Testis (tissue), 3 donors: ENCODE measurements around the gene HSD17B4. TPM values are rescaled to one million over a fixed set of nuclear protein-coding genes. Genes with fewer than 3 reads are reported as not detected.
"Not testable (repeated sequence)": the region's sequence is repeated elsewhere in the genome, so short reads cannot be mapped to it uniquely, and the experiment has no call there.

Source experiments
- DNase-seq: peaks from one replicate; pipeline ENCODE4 v3.0.0-alpha.2; 2019
- H3K27ac ChIP-seq, 2 donors: fragments of 200-600 bp; sonication (generic); one replicate each; pipeline ENCODE4 v1.5.1; 2019
- H3K27me3 ChIP-seq: fragments of 200-600 bp; sonication (generic); one replicate; pipeline ENCODE4 v1.5.1; 2019
- H3K36me3 ChIP-seq: fragments of 200-600 bp; sonication (generic); one replicate; pipeline ENCODE4 v1.5.1; 2017; ENCODE audit warnings: low read depth; ENCODE audit errors: missing control alignments
- H3K4me1 ChIP-seq: fragments of 200-600 bp; sonication (generic); one replicate; pipeline ENCODE4 v1.5.1; 2019
- H3K4me3 ChIP-seq, 2 donors: fragments of 200-600 bp; sonication (generic); one replicate each; pipeline ENCODE4 v1.5.1; 2017 to 2019
- H3K9me3 ChIP-seq: fragments of 200-600 bp; sonication (generic); one replicate; pipeline ENCODE4 v1.5.1; 2017
- POLR2A ChIP-seq: fragments of 450-650 bp; IDR thresholded peaks from one replicate; pipeline ENCODE4 v1.6.1; 2017; ENCODE audit warnings: antibody characterized with exemption, mild to moderate bottlenecking, moderate library complexity
- WGBS, 2 donors: methylation state at CpG; one replicate each; pipeline ENCODE4 v1.1.5; 2018; 5-methylcytosine and 5-hydroxymethylcytosine counted together
- intact Hi-C: fragments of 100-400 bp; cut with DNase I; formaldehyde crosslinking; loops from one replicate; pipeline ENCODE4 v1.15.1; 2023; ENCODE audit warnings: low total_unique reads
- polyA plus RNA-seq: library from polyadenylated mRNA; stranded (reverse); fragments of 350-450 nt; fragmentation: Illumina TruSeq; extraction: RNeasy Lipid Tissue Mini Kit (QIAGEN cat#74804); gene quantifications from one replicate; pipeline ENCODE4 v1.2.3, GENCODE V29; 2014; ENCODE audit warnings: low read depth, low replicate concordance; ENCODE audit not compliant: insufficient read depth
- total RNA-seq, 2 donors: library from RNA; depleted of rRNA; stranded (reverse); fragments of >200 nt; gene quantifications; one replicate each; pipeline ENCODE4 v1.2.3, GENCODE V29; 2016
- TF ChIP-seq, protein P1 (sequence below), 3 experiments: fragments of 450-650 bp in 2 of 3; fragments of 200-600 bp in 1 of 3; sonication (generic) in 1 of 3; IDR thresholded peaks; one replicate each; pipeline ENCODE4 v1.5.1; 2016 to 2019; ENCODE audit warnings: antibody characterized with exemption in 3 of 3, mild to moderate bottlenecking in 2 of 3, moderate library complexity in 1 of 3

HSD17B4 gene
- total and polyA plus RNA-seq, 3 donors from 2014 or later, result 66.1 to 78.4 (median 69.1) TPM

DNA sequence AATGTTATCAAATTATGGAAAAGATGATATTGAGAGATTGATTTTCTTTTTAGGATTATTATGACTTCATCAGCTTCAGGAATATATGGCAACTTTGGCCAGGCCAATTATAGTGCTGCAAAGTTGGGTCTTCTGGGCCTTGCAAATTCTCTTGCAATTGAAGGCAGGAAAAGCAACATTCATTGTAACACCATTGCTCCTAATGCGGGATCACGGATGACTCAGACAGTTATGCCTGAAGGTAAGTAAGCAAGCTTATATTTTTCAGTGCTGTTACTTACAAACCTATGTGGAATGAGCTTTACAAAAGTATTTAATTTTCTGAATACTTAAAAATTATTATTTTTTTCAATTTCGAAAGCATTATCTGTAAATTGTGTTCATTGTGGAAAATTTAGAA lies 26.5 kb downstream of the HSD17B4 start:
- H3K27ac ChIP-seq, result no peak overlapping the region
- 94 to 95% methylated on average over 3 of the region's 3 CpGs for WGBS, 2 donors
- H3K4me1 ChIP-seq, result no peaks in the 10 kb centered on the region
- H3K27me3 ChIP-seq, result no peaks in the 10 kb centered on the region
- H3K9me3 ChIP-seq, result no peaks in the 10 kb centered on the region
- DNase-seq, result no peak
- H3K4me3 ChIP-seq, result no peak overlapping the region
- no peaks in the 10 kb centered on the region for H3K36me3 ChIP-seq
- intact Hi-C loops, result no loop called here
- TF ChIP-seq, protein P1, sequence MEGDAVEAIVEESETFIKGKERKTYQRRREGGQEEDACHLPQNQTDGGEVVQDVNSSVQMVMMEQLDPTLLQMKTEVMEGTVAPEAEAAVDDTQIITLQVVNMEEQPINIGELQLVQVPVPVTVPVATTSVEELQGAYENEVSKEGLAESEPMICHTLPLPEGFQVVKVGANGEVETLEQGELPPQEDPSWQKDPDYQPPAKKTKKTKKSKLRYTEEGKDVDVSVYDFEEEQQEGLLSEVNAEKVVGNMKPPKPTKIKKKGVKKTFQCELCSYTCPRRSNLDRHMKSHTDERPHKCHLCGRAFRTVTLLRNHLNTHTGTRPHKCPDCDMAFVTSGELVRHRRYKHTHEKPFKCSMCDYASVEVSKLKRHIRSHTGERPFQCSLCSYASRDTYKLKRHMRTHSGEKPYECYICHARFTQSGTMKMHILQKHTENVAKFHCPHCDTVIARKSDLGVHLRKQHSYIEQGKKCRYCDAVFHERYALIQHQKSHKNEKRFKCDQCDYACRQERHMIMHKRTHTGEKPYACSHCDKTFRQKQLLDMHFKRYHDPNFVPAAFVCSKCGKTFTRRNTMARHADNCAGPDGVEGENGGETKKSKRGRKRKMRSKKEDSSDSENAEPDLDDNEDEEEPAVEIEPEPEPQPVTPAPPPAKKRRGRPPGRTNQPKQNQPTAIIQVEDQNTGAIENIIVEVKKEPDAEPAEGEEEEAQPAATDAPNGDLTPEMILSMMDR (IDR thresholded peaks at IDR 0.05), result no peak
- TF ChIP-seq POLR2A, result no peak

DNA sequence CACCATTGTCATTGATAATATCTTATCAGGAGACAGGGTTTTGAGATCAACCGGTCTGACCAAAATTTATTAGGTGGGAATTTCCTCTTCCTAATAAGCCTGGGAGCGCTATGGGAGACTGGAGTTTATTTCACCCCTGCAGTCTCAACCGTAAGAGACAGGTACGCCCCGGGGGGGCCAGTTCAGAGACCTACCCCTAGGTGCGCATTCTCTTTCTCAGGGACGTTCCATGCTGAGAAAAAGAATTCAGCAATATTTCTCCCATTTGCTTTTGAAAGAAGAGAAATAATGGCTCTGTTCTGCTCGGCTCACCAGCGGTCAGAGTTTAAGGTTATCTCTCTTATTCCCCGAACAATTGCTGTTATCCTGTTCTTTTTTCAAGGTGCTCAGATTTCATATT lies 28.3 kb downstream of the HSD17B4 start:
- WGBS, 2 donors, result 78 to 81% methylated on average over 10 of the region's 10 CpGs
- intact Hi-C loops, result not testable (repeated sequence)

DNA sequence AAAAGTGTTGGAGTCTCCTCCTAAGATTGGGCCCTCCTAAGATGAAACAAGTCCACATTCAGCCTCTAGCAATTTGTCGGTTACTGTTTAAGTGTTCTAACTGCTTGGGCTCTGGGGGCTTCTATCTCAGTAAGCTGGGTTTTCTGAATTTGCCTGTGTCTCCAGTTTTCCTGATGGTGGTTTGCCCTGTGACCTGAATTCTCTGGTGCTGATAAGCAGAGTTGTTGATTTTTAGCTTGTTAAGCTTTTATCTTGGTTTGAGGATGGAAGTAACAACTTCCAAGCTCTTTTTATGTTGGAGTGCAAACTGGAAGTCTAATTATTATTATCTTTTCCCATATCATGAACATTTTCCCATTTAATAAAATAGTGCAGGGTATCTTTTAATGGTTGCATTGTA lies 30.9 kb downstream of the HSD17B4 start:
- Histone ChIP-seq H3K27ac (no peak overlapping the region), H3K4me3 (no peak overlapping the region), H3K9me3 (no peaks in the 10 kb centered on the region), H3K27me3 (no peaks in the 10 kb centered on the region), H3K36me3 (no peaks in the 10 kb centered on the region), H3K4me1 (no peaks in the 10 kb centered on the region)
- no peak for TF ChIP-seq POLR2A
- TF ChIP-seq, protein P1 (IDR thresholded peaks at IDR 0.05), result no peak
- DNase-seq, result no peak
- WGBS, 2 donors, result 79 to 93% methylated on average over 1 of the region's 1 CpG
- intact Hi-C loops, result no loop called here

More for the DNA sequence above, 28.3 kb downstream of the HSD17B4 start:
- H3K9me3 ChIP-seq, H3K27ac ChIP-seq, DNase-seq, H3K27me3 ChIP-seq, H3K4me1 ChIP-seq, H3K36me3 ChIP-seq, H3K4me3 ChIP-seq: not testable (repeated sequence)

DNA sequence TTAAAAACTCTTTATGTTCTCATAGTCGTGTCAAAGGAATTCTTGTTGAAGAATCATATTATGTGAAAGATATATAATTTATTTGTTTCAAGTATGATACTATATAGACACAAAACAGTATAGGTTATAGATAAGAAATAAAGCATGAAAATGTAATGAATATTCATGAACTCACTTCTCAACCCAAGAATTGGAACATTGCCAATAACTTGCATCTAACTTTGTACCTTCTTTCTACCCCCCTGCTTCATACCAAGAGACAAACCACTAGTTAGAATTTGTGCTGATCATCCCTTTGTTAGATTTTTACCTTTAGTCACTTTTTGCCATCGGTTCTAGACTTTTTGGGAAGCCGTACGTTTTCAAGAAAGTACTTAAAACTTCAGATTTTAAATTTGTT lies 32.6 kb downstream of the HSD17B4 start:
- Histone ChIP-seq H3K9me3 (no peaks in the 10 kb centered on the region), H3K4me1 (no peaks in the 10 kb centered on the region), H3K27ac (no peak overlapping the region), H3K4me3 (no peak overlapping the region), H3K36me3 (no peaks in the 10 kb centered on the region), H3K27me3 (no peaks in the 10 kb centered on the region)
- intact Hi-C loops, result no loop called here
- WGBS, 2 donors, result 96 to 99% methylated on average over 4 of the region's 4 CpGs
- DNase-seq, result no peak
- TF ChIP-seq, protein P1 (IDR thresholded peaks at IDR 0.05), result no peak
- no peak for TF ChIP-seq POLR2A

DNA sequence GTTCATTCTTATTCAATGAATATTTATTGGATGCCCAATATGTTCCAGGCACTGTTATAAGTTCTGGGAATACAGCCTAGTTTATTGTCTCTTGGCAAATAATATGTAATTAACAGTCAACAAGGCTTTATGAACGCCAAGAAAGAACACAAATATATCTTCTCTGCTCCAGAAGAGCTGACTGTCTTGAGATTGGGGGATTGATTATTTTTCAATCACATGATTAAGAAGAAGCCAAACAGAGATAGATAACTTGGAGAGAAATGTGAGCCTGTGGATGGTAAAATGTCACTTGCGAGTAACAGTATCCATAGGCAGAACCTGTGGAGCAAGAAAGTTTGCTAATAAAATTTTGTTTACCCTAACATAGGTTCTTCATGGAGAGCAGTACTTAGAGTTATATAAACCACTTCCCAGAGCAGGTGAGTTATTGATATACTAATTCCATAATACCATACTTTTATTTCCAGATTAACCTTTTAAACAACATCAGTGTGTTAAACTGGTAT lies 49.4 kb downstream of the HSD17B4 start:
- no peaks in the 10 kb centered on the region for H3K36me3 ChIP-seq
- intact Hi-C loops, result no loop called here
- H3K27me3 ChIP-seq, result no peaks in the 10 kb centered on the region
- no peak overlapping the region for H3K4me3 ChIP-seq
- H3K4me1 ChIP-seq, result no peaks in the 10 kb centered on the region
- TF ChIP-seq, protein P1 (IDR thresholded peaks at IDR 0.05), result no peak
- TF ChIP-seq POLR2A, result no peak
- no peak overlapping the region for H3K27ac ChIP-seq
- 71 to 87% methylated on average over 2 of the region's 2 CpGs for WGBS, 2 donors
- H3K9me3 ChIP-seq, result no peaks in the 10 kb centered on the region
- DNase-seq, result no peak

DNA sequence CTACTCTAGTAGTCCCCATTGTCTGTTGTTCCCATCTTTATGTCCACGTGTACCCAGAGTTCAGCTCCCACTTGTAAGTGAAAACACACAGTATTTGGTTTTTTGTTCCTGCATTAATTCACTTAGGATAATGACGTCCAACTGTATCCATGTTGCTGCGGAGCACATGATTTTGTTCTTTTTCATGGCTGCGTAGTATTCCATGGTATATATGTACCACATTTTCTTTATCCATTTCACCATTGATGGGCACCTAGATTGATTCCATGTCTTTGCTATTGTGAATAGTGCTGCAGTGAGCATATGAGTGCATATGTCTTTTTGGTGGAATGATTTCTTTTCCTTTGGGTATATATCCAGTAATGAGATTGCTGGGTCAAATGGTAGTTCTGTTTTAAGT lies 51.6 kb downstream of the HSD17B4 start:
- intact Hi-C loops, DNase-seq, H3K27me3 ChIP-seq, H3K27ac ChIP-seq, H3K36me3 ChIP-seq, H3K9me3 ChIP-seq, H3K4me3 ChIP-seq, H3K4me1 ChIP-seq: not testable (repeated sequence)
- 84 to 97% methylated on average over 4 of the region's 4 CpGs for WGBS, 2 donors
